OCI-M2 (cell line): ENCODE results near the gene LPXN.
"Not testable (repeated sequence)": the region's sequence is repeated elsewhere in the genome, so short reads cannot be mapped to it uniquely, and the experiment has no call there.

ENCODE experiments used
- DNase-seq: peaks from one replicate; lab custom pipeline; 2025; ENCODE audit not compliant: unreplicated experiment; lab: John Stamatoyannopoulos, UW

LPXN gene

GRCh38 chr11:58579192-58580129 is 3.8 kb upstream of the LPXN start:
- DNase-seq: peak; percentile 7

DNA sequence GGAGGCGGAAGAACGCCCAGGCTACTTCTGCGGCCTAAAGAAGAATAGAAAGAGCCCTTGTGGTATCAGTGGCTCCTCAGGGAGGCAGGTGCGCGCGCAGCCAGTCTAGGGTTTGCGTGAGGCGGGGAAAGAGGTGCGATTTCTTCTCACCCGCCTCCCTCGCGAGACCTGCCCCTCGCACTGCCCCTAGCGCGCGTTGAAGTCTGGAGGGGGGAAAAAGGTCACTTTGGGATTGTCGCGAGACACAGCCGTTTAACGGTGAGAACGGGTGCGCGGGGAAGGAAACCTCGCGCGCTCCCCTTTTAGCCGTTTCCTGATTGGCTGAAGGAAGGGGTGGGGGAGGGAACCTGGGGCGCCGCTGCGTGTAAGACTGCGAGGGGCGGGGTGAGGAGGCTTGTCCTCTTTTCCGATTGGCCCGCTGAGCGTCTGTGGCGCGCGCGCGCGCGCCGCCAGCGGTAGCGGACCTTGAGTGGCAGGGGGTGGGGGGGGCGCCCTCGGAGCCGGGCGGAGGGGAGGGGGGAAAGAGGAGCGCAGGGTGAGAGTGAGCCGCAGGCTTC is 3.1 kb upstream of the LPXN start, which contains the start of gene ZFP91:
Gene ZFP91, plus strand, starts transcription at position 429 of the 557 bp plus-strand sequence. CDS start 219 bp downstream, outside the sequence.
- peak; percentile 36 for DNase-seq

- peak; percentile 68 for DNase-seq
Observed at GRCh38 chr11:58578136-58578634, 2.5 kb upstream of the LPXN start.

DNA sequence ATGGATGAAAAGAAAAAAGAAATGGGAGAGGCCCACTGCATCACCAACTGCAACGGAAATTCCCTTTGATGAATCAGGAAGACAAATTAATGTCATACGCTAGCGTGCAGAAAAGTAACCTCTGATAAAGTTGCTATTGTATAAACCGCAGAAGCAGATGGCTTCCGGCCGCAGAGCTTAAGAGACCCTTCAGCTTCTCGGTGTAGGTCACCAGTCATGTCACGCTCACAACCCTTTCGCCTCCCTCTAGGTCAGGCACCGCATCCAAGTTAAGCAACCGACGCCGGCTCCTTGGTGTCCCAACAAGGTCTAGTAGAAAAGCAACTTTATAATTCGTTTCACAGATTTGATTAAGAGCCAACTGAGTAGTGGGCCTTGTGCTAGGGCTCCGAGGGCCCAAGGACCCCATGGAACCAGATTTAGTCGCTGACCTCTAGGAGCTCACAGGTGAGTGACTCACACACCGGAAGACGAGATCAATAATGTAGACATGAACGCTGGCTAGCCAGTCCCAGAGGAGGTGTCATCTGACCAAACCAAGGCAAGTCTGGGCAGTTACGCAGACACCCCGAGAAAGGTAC is 2.0 kb upstream of the LPXN start:
- no peak for DNase-seq

- no peak for DNase-seq
Observed at GRCh38 chr11:58576887-58577471, 1.3 kb upstream of the LPXN start.

DNA sequence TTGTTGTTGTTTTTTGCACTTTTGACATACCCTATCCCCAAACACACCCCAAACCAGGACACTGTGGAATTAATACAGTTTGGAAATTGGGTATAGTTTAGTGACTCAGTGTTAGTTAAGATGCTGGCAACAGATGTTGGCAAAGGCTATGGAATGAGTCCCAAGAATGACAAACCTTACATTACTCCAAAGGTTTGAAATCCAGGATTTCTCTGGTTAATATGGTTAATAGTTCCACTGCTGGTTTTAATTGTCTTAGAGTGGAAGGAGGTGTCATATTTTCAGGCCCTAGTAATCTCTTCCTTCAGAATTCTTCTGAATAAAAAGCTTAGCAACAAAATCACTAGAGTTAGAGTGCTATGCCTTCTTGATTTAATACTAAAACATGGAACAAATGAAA is 775 bp downstream of the LPXN start:
- DNase-seq: no peak

DNA sequence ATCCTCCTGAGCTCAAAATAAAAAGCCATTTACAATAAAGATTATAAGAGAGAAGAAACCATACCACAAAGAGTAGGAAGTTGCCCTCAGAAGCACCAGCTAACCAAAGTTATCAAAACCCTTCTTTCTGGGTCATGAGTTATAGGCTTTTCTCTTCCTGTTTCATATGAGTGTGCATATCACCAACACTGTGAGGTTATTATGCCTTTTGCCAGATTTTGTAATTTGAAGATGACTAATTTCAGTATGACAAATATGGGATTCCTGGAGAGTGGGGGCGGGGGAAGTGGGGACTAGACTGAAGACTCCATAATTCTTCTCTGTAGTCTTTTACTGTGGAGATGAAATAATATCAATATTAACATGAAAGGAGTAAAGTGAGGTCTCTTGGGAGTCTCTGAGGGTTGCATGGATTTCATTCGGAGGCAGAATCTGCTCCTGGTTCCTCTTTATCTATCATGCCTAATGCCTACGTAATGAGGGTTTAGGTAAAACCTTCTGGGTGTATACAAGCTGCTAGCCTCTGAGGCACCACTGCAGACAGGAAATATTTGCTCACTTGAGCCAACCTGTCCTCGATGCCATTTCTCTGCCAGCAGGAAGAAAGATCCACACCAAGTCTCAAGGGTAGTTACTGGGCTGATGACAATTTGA is 2.1 kb downstream of the LPXN start:
- DNase-seq: no peak

GRCh38 chr11:58572906-58573305 is 2.8 kb downstream of the LPXN start:
- DNase-seq: not testable (repeated sequence)

DNA sequence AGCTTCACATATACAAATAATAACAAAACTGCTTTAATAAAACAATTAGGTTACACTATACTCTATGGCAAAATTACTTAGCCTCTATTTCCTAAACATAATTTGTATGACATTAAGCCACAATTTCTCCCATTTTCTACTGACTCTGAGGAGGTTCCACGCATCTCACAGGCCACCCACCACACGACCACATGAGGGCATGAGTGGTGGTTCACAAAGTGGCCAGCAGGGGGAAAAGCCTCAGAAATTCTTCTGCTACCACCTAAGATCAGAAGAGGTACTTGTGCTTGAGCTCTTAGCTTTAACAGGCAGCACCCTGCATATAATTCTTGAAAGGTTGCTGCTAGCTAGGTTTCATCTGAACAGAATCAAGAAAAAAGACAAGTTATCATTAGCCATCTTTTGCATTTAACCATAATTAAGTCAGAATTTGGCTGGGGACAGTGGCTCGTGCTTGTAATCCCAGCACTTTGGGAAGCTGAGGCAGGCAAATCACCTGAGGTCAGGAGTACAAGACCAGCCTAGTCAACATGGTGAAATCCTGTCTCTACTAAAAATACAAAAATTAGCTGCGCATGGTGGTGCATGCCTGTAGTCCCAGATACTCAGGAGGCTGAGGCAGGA is 7.7 kb downstream of the LPXN start:
- DNase-seq: no peak

- DNase-seq: no peak
Observed at GRCh38 chr11:58564231-58564630, 11.4 kb downstream of the LPXN start.

DNA sequence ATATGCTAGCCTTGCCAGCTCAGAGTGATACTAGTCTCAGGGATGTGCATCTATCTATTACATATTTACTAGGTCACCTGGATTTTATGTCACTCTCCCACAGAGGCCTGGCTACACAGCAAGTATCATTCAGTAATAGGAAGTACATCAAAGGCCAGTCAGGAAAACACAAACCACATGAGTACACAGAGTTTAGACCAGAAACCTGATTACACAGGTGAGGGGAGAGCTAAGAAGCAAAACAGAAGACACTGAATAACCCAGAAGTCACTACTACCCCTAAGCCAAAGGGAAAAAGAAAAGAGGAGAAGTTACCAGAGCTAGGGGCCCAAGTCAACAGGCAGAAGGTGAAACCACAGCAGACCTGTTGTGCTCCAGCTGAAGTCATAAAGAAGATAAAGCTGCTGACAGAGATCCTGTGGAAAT is 13.3 kb downstream of the LPXN start:
- DNase-seq: no peak

- no peak for DNase-seq
Observed at GRCh38 chr11:58561394-58562098, 14.1 kb downstream of the LPXN start.

GRCh38 chr11:58560842-58561241 is 14.8 kb downstream of the LPXN start:
- no peak for DNase-seq

- no peak for DNase-seq
Observed at GRCh38 chr11:58549644-58550043, 26.0 kb downstream of the LPXN start.

DNA sequence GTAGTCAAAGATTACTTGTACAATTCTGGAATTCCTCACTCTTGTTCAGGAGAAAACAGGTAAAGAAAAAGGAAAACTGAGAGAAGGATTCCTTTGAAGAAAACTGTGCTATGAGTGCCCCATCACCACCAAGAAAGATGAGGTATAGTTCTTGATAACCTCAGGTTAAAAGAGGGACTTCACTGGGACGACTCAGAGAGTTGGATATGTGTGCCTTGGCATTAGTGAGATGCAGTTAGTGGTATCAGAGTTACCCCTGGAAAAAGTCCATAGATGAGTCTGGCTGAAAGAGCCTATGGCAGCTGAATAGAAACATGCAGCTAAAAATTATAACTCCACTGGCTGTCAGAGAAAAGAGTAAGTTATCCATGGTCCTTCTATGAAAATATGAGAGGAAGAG is 28.8 kb downstream of the LPXN start:
- DNase-seq: no peak

DNA sequence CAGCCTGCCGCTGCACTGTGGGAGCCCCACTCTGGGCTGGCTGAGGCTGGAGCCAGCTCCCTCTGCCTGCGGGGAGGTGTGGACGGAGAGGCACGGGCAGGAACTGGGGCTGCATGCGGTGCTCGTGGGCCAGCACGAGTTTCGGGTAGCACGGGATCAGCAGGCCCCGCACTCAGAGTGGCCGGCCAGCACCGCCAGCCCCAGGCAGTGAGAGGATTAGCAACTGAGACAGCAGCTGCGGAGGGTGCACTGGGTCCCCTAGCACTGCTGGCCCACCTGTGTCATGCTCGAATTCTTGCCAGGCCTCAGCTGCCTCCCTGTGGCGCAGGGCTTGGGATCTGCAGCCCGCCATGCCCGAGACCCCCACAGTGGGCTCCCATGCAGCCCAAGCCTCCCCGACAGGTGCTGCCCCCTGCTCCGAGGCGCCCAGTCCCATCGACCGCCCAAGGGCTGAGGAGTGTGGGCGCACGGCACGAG is 43.8 kb downstream of the LPXN start:
- DNase-seq: no peak

- no peak for DNase-seq
Observed at GRCh38 chr11:58530236-58530635, 45.4 kb downstream of the LPXN start.

GRCh38 chr11:58527429-58527828 is 48.2 kb downstream of the LPXN start:
- DNase-seq: no peak

GRCh38 chr11:58526721-58527120 is 48.9 kb downstream of the LPXN start:
- no peak for DNase-seq
